ENCODE measurements around the gene DNMT1.
A peak's percentile ranks its signal among the peaks of the same experiment; 100 is the strongest.

Gene DNMT1

GRCh38 chr19:10195199-10195519 is 406 bp upstream of the DNMT1 start:
- Histone ChIP-seq H3K4me3 (peak overlapping the region; percentile 98), H3K9me3 (ENCODE audit: low read depth, low read length) (no peaks in the 10 kb centered on the region), H3K36me3 (ENCODE audit: insufficient read depth, low read length) (peaks cover 24% of the 10 kb centered on the region), H3K9ac (ENCODE audit: insufficient read length) (peak overlapping the region; percentile 9), H3K27ac (no peak overlapping the region)
- TF ChIP-seq FOXP2 (optimal IDR thresholded peaks at IDR 0.05; ENCODE audit: control extremely low read depth, extremely low read length, insufficient read depth) (no peak), POLR2AphosphoS5 (IDR thresholded peaks at IDR 0.05; ENCODE audit: borderline replicate concordance, low read depth, low read length) (no peak), EZH2 (IDR thresholded peaks at IDR 0.05) (no peak)
- DNase-seq (ENCODE audit: low read depth, low spot score) = no peak

GRCh38 chr19:10193790-10194499 is 808 bp downstream of the DNMT1 start:
- no peak for DNase-seq (ENCODE audit: low read depth, low spot score)
- Histone ChIP-seq H3K27ac (peak overlapping the region; percentile 80), H3K4me3 (peak overlapping the region; percentile 98), H3K9ac (ENCODE audit: insufficient read length) (peak overlapping the region; percentile 98), H3K9me3 (ENCODE audit: low read depth, low read length) (no peaks in the 10 kb centered on the region), H3K36me3 (ENCODE audit: insufficient read depth, low read length) (peaks cover 32% of the 10 kb centered on the region)
- TF ChIP-seq FOXP2 (optimal IDR thresholded peaks at IDR 0.05; ENCODE audit: control extremely low read depth, extremely low read length, insufficient read depth) = no peak
- TF ChIP-seq POLR2AphosphoS5 (IDR thresholded peaks at IDR 0.05; ENCODE audit: borderline replicate concordance, low read depth, low read length) = 0 out of 2 replicates have a peak, but pooled peaks have one; percentile 12

- no peak for DNase-seq (ENCODE audit: low read depth, low spot score)
- TF ChIP-seq FOXP2 (optimal IDR thresholded peaks at IDR 0.05; ENCODE audit: control extremely low read depth, extremely low read length, insufficient read depth) (no peak), POLR2AphosphoS5 (IDR thresholded peaks at IDR 0.05; ENCODE audit: borderline replicate concordance, low read depth, low read length) (no peak), EZH2 (IDR thresholded peaks at IDR 0.05) (no peak)
- Histone ChIP-seq H3K9ac (ENCODE audit: insufficient read length) (peak overlapping the region; percentile 98), H3K36me3 (ENCODE audit: insufficient read depth, low read length) (peaks cover 32% of the 10 kb centered on the region), H3K27ac (no peak overlapping the region), H3K4me3 (peak overlapping the region; percentile 98), H3K9me3 (ENCODE audit: low read depth, low read length) (no peaks in the 10 kb centered on the region)
These were observed 1.8 kb downstream of the DNMT1 start for GRCh38 chr19:10192922-10193321.

GRCh38 chr19:10191347-10191746 is 3.4 kb downstream of the DNMT1 start:
- H3K9me3 ChIP-seq (ENCODE audit: low read depth, low read length) = no peaks in the 10 kb centered on the region
- H3K9ac ChIP-seq (ENCODE audit: insufficient read length) = no peak overlapping the region
- H3K36me3 ChIP-seq (ENCODE audit: insufficient read depth, low read length) = peaks cover 45% of the 10 kb centered on the region
- no peak for TF ChIP-seq FOXP2 (optimal IDR thresholded peaks at IDR 0.05; ENCODE audit: control extremely low read depth, extremely low read length, insufficient read depth)
- TF ChIP-seq POLR2AphosphoS5 (IDR thresholded peaks at IDR 0.05; ENCODE audit: borderline replicate concordance, low read depth, low read length) = no peak
- no peak for TF ChIP-seq EZH2 (IDR thresholded peaks at IDR 0.05)
- H3K27ac ChIP-seq = no peak overlapping the region
- no peak overlapping the region for H3K4me3 ChIP-seq
- DNase-seq (ENCODE audit: low read depth, low spot score) = no peak

GRCh38 chr19:10190026-10190425 is 4.7 kb downstream of the DNMT1 start:
- DNase-seq (ENCODE audit: low read depth, low spot score) = no peak
- Histone ChIP-seq H3K9me3 (ENCODE audit: low read depth, low read length) (no peaks in the 10 kb centered on the region), H3K4me3 (no peak overlapping the region), H3K36me3 (ENCODE audit: insufficient read depth, low read length) (peaks cover 56% of the 10 kb centered on the region), H3K27ac (no peak overlapping the region), H3K9ac (ENCODE audit: insufficient read length) (peak overlapping the region; percentile 37)
- TF ChIP-seq EZH2 (IDR thresholded peaks at IDR 0.05) = no peak

GRCh38 chr19:10189616-10190015 is 5.1 kb downstream of the DNMT1 start:
- Histone ChIP-seq H3K9me3 (ENCODE audit: low read depth, low read length) (no peaks in the 10 kb centered on the region), H3K36me3 (ENCODE audit: insufficient read depth, low read length) (peaks cover 59% of the 10 kb centered on the region), H3K4me3 (no peak overlapping the region), H3K27ac (no peak overlapping the region), H3K9ac (ENCODE audit: insufficient read length) (no peak overlapping the region)
- DNase-seq (ENCODE audit: low read depth, low spot score) = no peak
- TF ChIP-seq EZH2 (IDR thresholded peaks at IDR 0.05) (no peak), POLR2AphosphoS5 (IDR thresholded peaks at IDR 0.05; ENCODE audit: borderline replicate concordance, low read depth, low read length) (no peak), FOXP2 (optimal IDR thresholded peaks at IDR 0.05; ENCODE audit: control extremely low read depth, extremely low read length, insufficient read depth) (no peak)

GRCh38 chr19:10187315-10187714 is 7.4 kb downstream of the DNMT1 start:
- DNase-seq (ENCODE audit: low read depth, low spot score) = no peak
- Histone ChIP-seq H3K9me3 (ENCODE audit: low read depth, low read length) (no peaks in the 10 kb centered on the region), H3K4me3 (no peak overlapping the region), H3K27ac (no peak overlapping the region), H3K36me3 (ENCODE audit: insufficient read depth, low read length) (peaks cover 57% of the 10 kb centered on the region), H3K9ac (ENCODE audit: insufficient read length) (no peak overlapping the region)
- TF ChIP-seq FOXP2 (optimal IDR thresholded peaks at IDR 0.05; ENCODE audit: control extremely low read depth, extremely low read length, insufficient read depth) (no peak), POLR2AphosphoS5 (IDR thresholded peaks at IDR 0.05; ENCODE audit: borderline replicate concordance, low read depth, low read length) (no peak), EZH2 (IDR thresholded peaks at IDR 0.05) (no peak)

GRCh38 chr19:10184636-10185035 is 10.1 kb downstream of the DNMT1 start:
- Histone ChIP-seq H3K27ac (no peak overlapping the region), H3K9ac (ENCODE audit: insufficient read length) (no peak overlapping the region), H3K36me3 (ENCODE audit: insufficient read depth, low read length) (peaks cover 63% of the 10 kb centered on the region), H3K4me3 (no peak overlapping the region), H3K9me3 (ENCODE audit: low read depth, low read length) (no peaks in the 10 kb centered on the region)
- TF ChIP-seq FOXP2 (optimal IDR thresholded peaks at IDR 0.05; ENCODE audit: control extremely low read depth, extremely low read length, insufficient read depth) (no peak), POLR2AphosphoS5 (IDR thresholded peaks at IDR 0.05; ENCODE audit: borderline replicate concordance, low read depth, low read length) (no peak), EZH2 (IDR thresholded peaks at IDR 0.05) (no peak)
- no peak for DNase-seq (ENCODE audit: low read depth, low spot score)

GRCh38 chr19:10183926-10184325 is 10.8 kb downstream of the DNMT1 start:
- no peak for DNase-seq (ENCODE audit: low read depth, low spot score)
- Histone ChIP-seq H3K4me3 (no peak overlapping the region), H3K9me3 (ENCODE audit: low read depth, low read length) (no peaks in the 10 kb centered on the region), H3K27ac (no peak overlapping the region), H3K36me3 (ENCODE audit: insufficient read depth, low read length) (peaks cover 67% of the 10 kb centered on the region), H3K9ac (ENCODE audit: insufficient read length) (no peak overlapping the region)
- TF ChIP-seq EZH2 (IDR thresholded peaks at IDR 0.05) = no peak
- no peak for TF ChIP-seq POLR2AphosphoS5 (IDR thresholded peaks at IDR 0.05; ENCODE audit: borderline replicate concordance, low read depth, low read length)
- no peak for TF ChIP-seq FOXP2 (optimal IDR thresholded peaks at IDR 0.05; ENCODE audit: control extremely low read depth, extremely low read length, insufficient read depth)
